Fibroblast of peridontal ligament (primary cell): ENCODE data around the gene PPP2R2C.

Experiments used
- DNase-seq: peaks from one replicate; pipeline ENCODE4 v3.0.0-alpha.2; 2010; ENCODE audit errors: extremely low read depth

PPP2R2C gene

GRCh38 chr4:6347511-6348045 lies 124.8 kb downstream of the PPP2R2C start:
- no peak for DNase-seq

GRCh38 chr4:6346373-6347110 lies 125.9 kb downstream of the PPP2R2C start:
- DNase-seq, result no peak

GRCh38 chr4:6345866-6346265 lies 126.5 kb downstream of the PPP2R2C start:
- DNase-seq, result no peak

- no peak for DNase-seq
These were observed 127.2 kb downstream of the PPP2R2C start for GRCh38 chr4:6345096-6345830.

- peak; percentile 55 for DNase-seq
These were observed 128.4 kb downstream of the PPP2R2C start for GRCh38 chr4:6343939-6344408.

GRCh38 chr4:6342530-6343293 lies 129.7 kb downstream of the PPP2R2C start:
- DNase-seq, result no peak

GRCh38 chr4:6341696-6342095 lies 130.7 kb downstream of the PPP2R2C start:
- DNase-seq, result no peak

GRCh38 chr4:6340446-6341015 lies 131.9 kb downstream of the PPP2R2C start:
- DNase-seq, result no peak

GRCh38 chr4:6339818-6340445 lies 132.5 kb downstream of the PPP2R2C start:
- DNase-seq, result no peak

- no peak for DNase-seq
These were observed 133.2 kb downstream of the PPP2R2C start for GRCh38 chr4:6338951-6339817.

- no peak for DNase-seq
These were observed 134.1 kb downstream of the PPP2R2C start for GRCh38 chr4:6338175-6338950.

GRCh38 chr4:6337331-6337935 lies 135.0 kb downstream of the PPP2R2C start:
- no peak for DNase-seq

- DNase-seq, result no peak
These were observed 136.2 kb downstream of the PPP2R2C start for GRCh38 chr4:6336166-6336565.

GRCh38 chr4:6335040-6335590 lies 137.3 kb downstream of the PPP2R2C start:
- no peak for DNase-seq

GRCh38 chr4:6334203-6334887 lies 138.1 kb downstream of the PPP2R2C start:
- no peak for DNase-seq

- no peak for DNase-seq
These were observed 138.9 kb downstream of the PPP2R2C start for GRCh38 chr4:6333301-6334202.

- DNase-seq, result no peak
These were observed 139.8 kb downstream of the PPP2R2C start for GRCh38 chr4:6332669-6333050.
